OCI-LY1 (cell line): Measurements from ENCODE around the gene CNRIP1.

Experiments used
- EZH2 ChIP-seq: fragments of 200-600 bp; sonication (generic), shearing (Covaris generic); IDR thresholded peaks from 2 replicates; pipeline ENCODE4 v1.8.0; 2017; ENCODE audit warnings: borderline replicate concordance, mixed run types, mild to moderate bottlenecking, antibody characterized with exemption, low read length, moderate library complexity, mixed read lengths
- TF ChIP-seq, protein P1 (sequence below): fragments of 200-600 bp; sonication (generic), shearing (Covaris generic); IDR thresholded peaks from 2 replicates; pipeline ENCODE4 v1.5.1; 2017; ENCODE audit warnings: mild to moderate bottlenecking, antibody characterized with exemption, low read length, moderate library complexity, mixed read lengths

DNA sequence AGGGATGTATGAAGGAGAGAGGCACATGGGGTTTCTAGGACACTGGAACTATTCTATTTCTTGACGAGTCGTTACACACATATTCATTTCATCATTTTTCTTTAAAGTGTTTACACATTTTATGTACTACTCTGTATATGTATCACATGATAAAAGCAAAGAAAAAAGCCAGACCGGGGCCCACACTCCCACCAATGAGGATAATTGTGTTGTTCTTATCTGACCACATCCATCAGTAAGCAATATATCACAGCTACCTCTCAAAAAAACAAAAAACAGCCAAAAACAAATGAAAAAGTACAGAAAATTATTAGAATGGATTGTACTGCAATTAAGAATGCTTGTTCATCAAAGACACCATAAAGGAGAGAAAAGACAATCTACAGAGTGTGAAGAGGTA, 14.2 kb upstream of the CNRIP1 start:
- TF ChIP-seq, protein P1, sequence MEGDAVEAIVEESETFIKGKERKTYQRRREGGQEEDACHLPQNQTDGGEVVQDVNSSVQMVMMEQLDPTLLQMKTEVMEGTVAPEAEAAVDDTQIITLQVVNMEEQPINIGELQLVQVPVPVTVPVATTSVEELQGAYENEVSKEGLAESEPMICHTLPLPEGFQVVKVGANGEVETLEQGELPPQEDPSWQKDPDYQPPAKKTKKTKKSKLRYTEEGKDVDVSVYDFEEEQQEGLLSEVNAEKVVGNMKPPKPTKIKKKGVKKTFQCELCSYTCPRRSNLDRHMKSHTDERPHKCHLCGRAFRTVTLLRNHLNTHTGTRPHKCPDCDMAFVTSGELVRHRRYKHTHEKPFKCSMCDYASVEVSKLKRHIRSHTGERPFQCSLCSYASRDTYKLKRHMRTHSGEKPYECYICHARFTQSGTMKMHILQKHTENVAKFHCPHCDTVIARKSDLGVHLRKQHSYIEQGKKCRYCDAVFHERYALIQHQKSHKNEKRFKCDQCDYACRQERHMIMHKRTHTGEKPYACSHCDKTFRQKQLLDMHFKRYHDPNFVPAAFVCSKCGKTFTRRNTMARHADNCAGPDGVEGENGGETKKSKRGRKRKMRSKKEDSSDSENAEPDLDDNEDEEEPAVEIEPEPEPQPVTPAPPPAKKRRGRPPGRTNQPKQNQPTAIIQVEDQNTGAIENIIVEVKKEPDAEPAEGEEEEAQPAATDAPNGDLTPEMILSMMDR, result no peak
- TF ChIP-seq EZH2, result no peak
